GM19324 (cell line): ENCODE measurements around the gene DNAH1.

Experiments used
- ATAC-seq: cut with Tn5 transposase; IDR thresholded peaks from one replicate; pipeline ENCODE4 v1.9.1; 2021; ENCODE audit warnings: mild to moderate bottlenecking, moderate library complexity; ENCODE audit not compliant: unreplicated experiment, low FRiP score

Gene DNAH1

DNA sequence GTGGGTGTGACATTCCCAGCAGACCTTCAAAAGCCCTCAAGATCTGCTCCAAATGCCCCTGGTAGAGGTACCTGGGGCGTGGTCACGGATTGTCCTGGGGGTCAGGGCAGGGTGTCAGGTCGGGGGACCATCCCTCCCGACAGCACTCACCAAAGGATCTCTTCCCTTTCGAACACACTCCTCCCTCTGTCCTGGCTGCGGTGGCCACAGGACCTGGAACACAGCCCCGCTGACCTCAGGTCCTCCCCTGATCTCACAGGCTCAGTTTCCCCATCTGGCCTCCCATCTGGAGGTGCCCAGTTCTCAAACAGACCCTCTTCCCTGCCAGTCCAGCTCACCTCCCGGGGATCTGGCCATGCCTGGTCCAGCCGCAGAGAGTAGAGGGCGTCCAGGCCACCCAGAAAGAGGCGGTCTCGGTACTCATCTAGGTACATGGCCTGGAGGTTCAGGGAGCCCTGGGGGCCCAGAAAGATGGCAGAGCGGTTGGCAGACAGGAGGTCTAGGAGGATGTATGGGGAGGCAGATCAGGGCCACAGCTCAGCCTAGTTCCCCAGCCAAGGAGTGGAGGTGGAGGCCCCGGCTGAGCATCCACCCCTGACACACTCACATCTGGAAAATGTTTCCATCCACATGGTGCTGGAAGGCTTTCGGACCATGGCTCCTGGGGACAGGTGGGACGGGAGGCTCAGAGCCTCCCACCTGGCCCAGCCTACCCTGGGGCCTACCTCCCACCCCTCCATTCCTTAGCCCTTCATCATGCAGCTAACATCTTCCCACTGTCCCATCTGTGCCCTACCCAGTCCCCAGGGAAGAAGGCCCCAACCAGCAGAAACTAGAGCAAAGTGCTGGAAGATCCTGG, 126.5 kb downstream of the DNAH1 start:
- no peak for ATAC-seq

DNA sequence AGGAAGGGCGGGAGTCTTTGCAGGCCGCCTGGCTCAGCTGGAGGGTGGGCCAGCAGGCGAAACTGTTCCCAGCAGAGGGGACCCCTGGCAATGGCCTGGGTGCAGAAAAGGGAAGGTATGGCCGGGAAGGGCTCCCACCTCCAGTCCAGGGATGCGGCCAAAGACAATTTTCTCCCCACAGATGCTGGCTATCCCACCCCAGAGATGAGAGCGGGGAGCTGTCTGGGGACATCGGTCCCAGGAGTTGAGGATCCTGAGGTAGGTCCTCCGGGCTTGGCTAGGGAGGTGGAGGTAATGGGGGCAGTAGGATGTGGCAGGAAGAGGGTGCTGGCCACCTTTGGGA, 127.1 kb downstream of the DNAH1 start:
- ATAC-seq, result no peak

DNA sequence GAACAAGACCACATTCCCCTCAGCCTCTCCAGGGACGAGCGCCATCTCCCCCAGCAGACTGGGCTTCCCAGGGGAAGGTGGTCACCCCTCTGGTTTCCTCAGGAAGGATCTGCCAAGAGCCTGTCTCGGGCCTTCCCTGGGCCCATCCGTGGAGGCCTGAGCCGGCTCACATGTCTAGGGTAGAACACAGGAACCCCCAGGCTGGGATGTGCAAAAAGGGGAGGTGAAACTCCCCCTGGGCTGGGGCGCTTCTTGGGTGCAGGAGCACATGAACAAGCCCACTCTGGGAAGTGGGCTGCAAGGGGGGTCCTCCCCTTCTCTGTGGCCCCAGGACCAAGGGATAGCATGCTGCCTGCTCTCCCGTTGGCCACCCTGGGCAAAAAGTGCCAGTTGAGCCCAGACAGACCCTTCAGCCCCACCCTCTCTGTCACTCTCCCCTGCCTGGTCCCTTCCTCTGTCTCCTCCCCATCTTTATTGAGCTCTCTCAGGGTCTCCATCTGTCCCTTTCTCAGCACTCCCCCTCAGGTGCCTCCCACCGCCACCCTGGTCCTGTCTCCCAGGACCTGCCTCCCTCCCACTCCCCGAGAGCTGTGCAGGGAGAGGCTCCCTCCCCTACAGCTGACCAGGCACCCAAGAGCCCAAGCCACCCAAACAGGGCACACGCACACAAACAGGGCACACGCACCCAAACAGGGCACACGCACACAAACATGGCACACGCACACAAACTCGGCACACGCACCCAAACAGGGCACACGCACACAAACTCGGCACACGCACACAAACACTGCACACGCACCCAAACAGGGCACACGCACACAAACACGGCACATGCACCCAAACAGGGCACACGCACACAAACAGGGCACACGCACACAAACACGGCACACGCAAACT, 127.9 kb downstream of the DNAH1 start:
- no peak for ATAC-seq

DNA sequence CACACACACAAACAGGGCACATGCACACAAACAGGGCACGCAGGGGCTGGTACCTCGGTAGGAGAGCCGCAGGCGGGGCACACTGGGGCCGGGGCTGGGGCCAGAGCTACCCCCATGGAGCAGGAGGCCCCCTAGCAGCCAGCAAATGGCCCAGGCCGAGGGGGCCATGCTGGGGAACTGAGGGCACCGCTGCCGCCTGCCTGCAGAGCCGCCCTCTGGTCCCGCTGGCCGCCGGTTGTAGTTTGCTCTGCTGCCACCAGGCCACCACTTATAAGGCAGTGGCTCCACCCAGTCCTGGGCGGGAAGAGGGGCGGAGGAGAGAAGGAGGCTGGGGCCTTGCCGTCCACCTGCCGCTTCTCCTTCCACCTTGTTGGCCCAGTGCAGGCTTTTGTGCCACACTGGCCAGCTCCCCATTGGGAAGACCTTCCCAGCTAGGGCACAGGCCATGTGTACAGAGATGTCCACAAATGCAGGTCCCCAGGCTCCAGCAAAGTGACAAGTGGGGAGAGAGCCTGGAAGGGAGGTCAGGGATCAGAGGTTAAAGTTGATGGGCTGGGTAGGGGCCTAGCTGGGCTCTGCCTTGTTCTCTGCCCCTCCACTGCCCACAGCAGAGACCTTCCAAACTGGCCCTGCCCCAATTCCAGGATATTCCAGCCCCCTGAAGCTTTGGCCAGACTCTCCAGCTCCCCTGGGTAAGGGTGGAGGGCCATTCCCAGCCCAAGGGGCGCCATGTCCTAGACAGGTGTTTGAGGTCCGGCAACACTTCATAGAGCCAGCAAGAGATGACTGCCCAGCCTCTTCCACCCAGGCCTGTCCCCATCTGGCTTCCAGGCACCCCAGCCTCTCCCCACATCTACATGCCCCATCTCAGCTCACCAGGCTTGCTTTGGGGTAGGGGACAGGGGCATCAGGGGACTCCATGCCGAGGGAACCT, 129.0 kb downstream of the DNAH1 start, which contains the start of gene SEMA3G:
SEMA3G (minus strand) TSS at position 244 of the 934 bp plus-strand sequence; CDS start at position 168, 76 bp downstream.
- ATAC-seq, result no peak

DNA sequence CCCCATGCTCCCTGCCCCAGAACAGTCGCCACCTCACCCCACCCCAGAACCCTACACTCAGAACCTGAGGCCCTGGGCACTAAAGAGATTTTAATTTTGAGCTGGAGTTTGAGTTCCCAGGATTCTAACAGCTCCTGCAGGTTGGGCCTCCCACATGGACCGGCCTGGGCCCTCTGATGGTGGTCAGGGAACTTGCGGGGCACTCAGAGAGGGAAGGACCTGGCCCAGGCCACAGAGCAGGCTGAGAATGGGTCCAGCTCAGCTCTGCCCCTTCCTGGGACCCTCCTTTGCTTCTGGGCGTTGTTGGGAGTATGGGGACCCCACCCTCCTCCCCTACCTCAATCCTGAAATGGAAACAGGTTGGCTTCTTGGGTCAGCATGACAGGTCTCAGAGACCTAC, 129.9 kb downstream of the DNAH1 start:
- ATAC-seq, result no peak

DNA sequence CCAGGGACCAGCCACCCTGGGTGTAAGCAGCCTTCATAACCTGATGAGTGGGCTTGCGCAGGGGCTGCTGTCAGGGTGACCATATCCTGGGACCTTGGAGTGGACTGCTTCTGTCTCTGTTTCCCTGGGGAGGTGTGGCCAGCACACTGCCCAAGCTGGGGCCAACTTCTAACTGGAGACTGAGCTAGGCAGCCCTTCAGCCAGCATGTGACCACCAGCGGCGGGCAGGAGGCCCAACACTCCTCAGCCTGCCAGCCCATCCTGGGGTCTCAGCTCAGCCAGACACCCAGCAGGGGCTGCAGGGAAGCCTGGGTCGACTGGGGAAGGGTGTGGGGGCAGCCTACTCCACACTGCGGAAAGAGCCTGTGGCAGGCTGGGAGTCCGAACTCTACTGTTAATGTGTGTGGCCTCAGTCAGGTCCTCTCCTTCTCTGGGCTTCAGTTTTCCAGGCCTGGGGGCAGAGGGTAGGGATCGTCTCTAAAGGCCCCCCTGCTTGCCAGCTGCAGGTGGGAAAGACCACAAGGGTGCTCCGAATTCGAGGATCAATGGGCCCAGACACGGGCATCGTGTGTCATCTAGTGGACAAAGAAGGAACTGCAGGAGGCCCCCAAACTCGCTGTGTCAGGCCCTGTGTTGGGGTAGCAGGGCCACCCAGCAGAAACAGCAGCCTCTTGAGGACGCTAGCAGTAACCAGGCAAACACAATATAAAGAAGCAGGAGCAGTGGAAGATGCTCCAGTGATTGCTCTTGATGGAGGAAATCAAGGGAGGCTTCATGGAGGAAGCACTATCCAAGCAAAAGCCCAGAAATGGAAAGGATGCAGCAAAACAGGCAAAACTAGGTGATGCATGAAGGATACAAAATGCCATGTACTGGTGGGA, 130.8 kb downstream of the DNAH1 start:
- ATAC-seq, result no peak

DNA sequence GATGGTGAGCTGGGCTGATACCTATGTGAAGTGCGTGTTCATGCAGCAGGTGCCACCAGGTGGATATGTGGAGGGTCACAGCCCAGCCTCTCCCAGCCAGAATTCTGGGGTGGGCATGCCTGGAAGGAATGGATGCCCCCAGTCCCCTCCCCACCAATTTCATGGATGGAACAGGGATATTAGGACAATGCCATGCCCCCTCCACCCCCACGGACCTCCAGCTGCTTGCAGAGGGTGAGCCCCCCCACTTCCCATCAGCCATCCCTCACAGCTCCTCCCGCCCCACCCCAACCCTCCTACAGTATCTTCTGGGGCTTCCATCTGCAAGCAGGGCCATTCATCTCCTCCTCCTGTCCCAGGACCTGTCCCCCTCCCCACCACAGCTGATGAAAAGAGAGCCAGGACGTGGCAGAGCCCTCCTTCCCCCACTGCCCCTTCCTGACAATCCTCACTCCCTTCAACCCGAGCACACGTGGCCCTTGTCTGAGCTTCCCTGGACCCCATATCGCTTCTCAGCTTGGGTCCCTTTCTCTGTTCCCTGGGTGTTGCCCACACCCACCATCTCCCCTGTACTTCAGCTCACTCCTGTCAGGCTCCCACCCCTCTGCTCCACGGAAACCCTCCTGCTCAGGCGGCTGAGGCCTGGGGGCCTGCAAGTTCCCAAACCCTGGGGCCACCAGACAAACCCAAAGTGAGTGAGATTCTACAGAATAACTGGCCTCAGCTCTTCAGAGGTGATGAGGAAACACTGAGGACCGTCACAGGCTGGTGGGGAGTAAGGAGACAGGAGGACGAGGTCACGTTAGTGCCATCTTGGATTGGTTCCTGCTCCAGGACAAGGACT, 131.6 kb downstream of the DNAH1 start:
- ATAC-seq, result no peak
